Measurements from ENCODE around the gene HECW1.
"Not testable (repeated sequence)": the region's sequence is repeated elsewhere in the genome, so short reads cannot be mapped to it uniquely, and the experiment has no call there.

HECW1 gene

GRCh38 chr7:43215061-43215460 lies 102.6 kb downstream of the HECW1 start:
- Histone ChIP-seq H3K36me3 (ENCODE audit: control insufficient read depth, insufficient read depth, low read length) (no peaks in the 10 kb centered on the region), H3K4me3 (ENCODE audit: low read depth, low read length) (no peak overlapping the region), H3K9ac (ENCODE audit: low read depth, low read length) (no peak overlapping the region), H3K9me3 (ENCODE audit: control insufficient read depth, insufficient read depth, low read length) (no peaks in the 10 kb centered on the region), H3K27me3 (ENCODE audit: control insufficient read depth, insufficient read depth, low read length) (no peaks in the 10 kb centered on the region), H3K4me1 (ENCODE audit: control insufficient read depth, insufficient read depth, low read length) (peaks cover 3% of the 10 kb centered on the region)

- no peak overlapping the region for H3K9ac ChIP-seq (ENCODE audit: low read depth, low read length)
- H3K4me3 ChIP-seq (ENCODE audit: low read depth, low read length), result no peak overlapping the region
- no peaks in the 10 kb centered on the region for H3K9me3 ChIP-seq (ENCODE audit: control insufficient read depth, insufficient read depth, low read length)
- no peaks in the 10 kb centered on the region for H3K36me3 ChIP-seq (ENCODE audit: control insufficient read depth, insufficient read depth, low read length)
- H3K27me3 ChIP-seq (ENCODE audit: control insufficient read depth, insufficient read depth, low read length), result no peaks in the 10 kb centered on the region
- peaks cover 5% of the 10 kb centered on the region for H3K4me1 ChIP-seq (ENCODE audit: control insufficient read depth, insufficient read depth, low read length)
These were observed 104.6 kb downstream of the HECW1 start for GRCh38 chr7:43217055-43217454.

GRCh38 chr7:43218901-43219300 lies 106.5 kb downstream of the HECW1 start:
- H3K36me3 ChIP-seq (ENCODE audit: control insufficient read depth, insufficient read depth, low read length); H3K4me1 ChIP-seq (ENCODE audit: control insufficient read depth, insufficient read depth, low read length); H3K9ac ChIP-seq (ENCODE audit: low read depth, low read length); H3K4me3 ChIP-seq (ENCODE audit: low read depth, low read length); H3K27me3 ChIP-seq (ENCODE audit: control insufficient read depth, insufficient read depth, low read length); H3K9me3 ChIP-seq (ENCODE audit: control insufficient read depth, insufficient read depth, low read length): not testable (repeated sequence)

GRCh38 chr7:43220250-43220649 lies 107.8 kb downstream of the HECW1 start:
- Histone ChIP-seq H3K36me3 (ENCODE audit: control insufficient read depth, insufficient read depth, low read length) (no peaks in the 10 kb centered on the region), H3K4me3 (ENCODE audit: low read depth, low read length) (no peak overlapping the region), H3K9me3 (ENCODE audit: control insufficient read depth, insufficient read depth, low read length) (no peaks in the 10 kb centered on the region), H3K27me3 (ENCODE audit: control insufficient read depth, insufficient read depth, low read length) (no peaks in the 10 kb centered on the region), H3K4me1 (ENCODE audit: control insufficient read depth, insufficient read depth, low read length) (peaks cover 2% of the 10 kb centered on the region), H3K9ac (ENCODE audit: low read depth, low read length) (no peak overlapping the region)

- no peaks in the 10 kb centered on the region for H3K9me3 ChIP-seq (ENCODE audit: control insufficient read depth, insufficient read depth, low read length)
- H3K36me3 ChIP-seq (ENCODE audit: control insufficient read depth, insufficient read depth, low read length), result no peaks in the 10 kb centered on the region
- H3K4me3 ChIP-seq (ENCODE audit: low read depth, low read length), result no peak overlapping the region
These were observed 108.3 kb downstream of the HECW1 start for GRCh38 chr7:43220742-43221141.

GRCh38 chr7:43229801-43230200 lies 117.4 kb downstream of the HECW1 start:
- no peaks in the 10 kb centered on the region for H3K36me3 ChIP-seq (ENCODE audit: control insufficient read depth, insufficient read depth, low read length)
- H3K27me3 ChIP-seq (ENCODE audit: control insufficient read depth, insufficient read depth, low read length), result no peaks in the 10 kb centered on the region
- H3K9ac ChIP-seq (ENCODE audit: low read depth, low read length), result no peak overlapping the region
- H3K9me3 ChIP-seq (ENCODE audit: control insufficient read depth, insufficient read depth, low read length), result no peaks in the 10 kb centered on the region
- no peak overlapping the region for H3K4me3 ChIP-seq (ENCODE audit: low read depth, low read length)
- no peaks in the 10 kb centered on the region for H3K4me1 ChIP-seq (ENCODE audit: control insufficient read depth, insufficient read depth, low read length)

More at GRCh38 chr7:43220742-43221141, 108.3 kb downstream of the HECW1 start:
- H3K27me3 ChIP-seq (ENCODE audit: control insufficient read depth, insufficient read depth, low read length), result no peaks in the 10 kb centered on the region
- H3K9ac ChIP-seq (ENCODE audit: low read depth, low read length), result no peak overlapping the region
- peaks cover 2% of the 10 kb centered on the region for H3K4me1 ChIP-seq (ENCODE audit: control insufficient read depth, insufficient read depth, low read length)

GRCh38 chr7:43232366-43232765 lies 119.9 kb downstream of the HECW1 start:
- H3K4me1 ChIP-seq (ENCODE audit: control insufficient read depth, insufficient read depth, low read length), result peaks cover 5% of the 10 kb centered on the region
- H3K36me3 ChIP-seq (ENCODE audit: control insufficient read depth, insufficient read depth, low read length), result no peaks in the 10 kb centered on the region
- H3K4me3 ChIP-seq (ENCODE audit: low read depth, low read length), result no peak overlapping the region
- H3K9ac ChIP-seq (ENCODE audit: low read depth, low read length), result no peak overlapping the region
- H3K9me3 ChIP-seq (ENCODE audit: control insufficient read depth, insufficient read depth, low read length), result no peaks in the 10 kb centered on the region
- no peaks in the 10 kb centered on the region for H3K27me3 ChIP-seq (ENCODE audit: control insufficient read depth, insufficient read depth, low read length)

GRCh38 chr7:43234073-43234472 lies 121.6 kb downstream of the HECW1 start:
- Histone ChIP-seq H3K9me3 (ENCODE audit: control insufficient read depth, insufficient read depth, low read length) (no peaks in the 10 kb centered on the region), H3K4me1 (ENCODE audit: control insufficient read depth, insufficient read depth, low read length) (peaks cover 5% of the 10 kb centered on the region), H3K27me3 (ENCODE audit: control insufficient read depth, insufficient read depth, low read length) (no peaks in the 10 kb centered on the region), H3K4me3 (ENCODE audit: low read depth, low read length) (no peak overlapping the region), H3K36me3 (ENCODE audit: control insufficient read depth, insufficient read depth, low read length) (no peaks in the 10 kb centered on the region), H3K9ac (ENCODE audit: low read depth, low read length) (no peak overlapping the region)

GRCh38 chr7:43234968-43235367 lies 122.5 kb downstream of the HECW1 start:
- Histone ChIP-seq H3K9ac (ENCODE audit: low read depth, low read length) (no peak overlapping the region), H3K27me3 (ENCODE audit: control insufficient read depth, insufficient read depth, low read length) (no peaks in the 10 kb centered on the region), H3K36me3 (ENCODE audit: control insufficient read depth, insufficient read depth, low read length) (no peaks in the 10 kb centered on the region), H3K4me1 (ENCODE audit: control insufficient read depth, insufficient read depth, low read length) (peaks cover 5% of the 10 kb centered on the region), H3K4me3 (ENCODE audit: low read depth, low read length) (no peak overlapping the region), H3K9me3 (ENCODE audit: control insufficient read depth, insufficient read depth, low read length) (no peaks in the 10 kb centered on the region)

GRCh38 chr7:43240565-43240964 lies 128.1 kb downstream of the HECW1 start:
- H3K36me3 ChIP-seq (ENCODE audit: control insufficient read depth, insufficient read depth, low read length), result no peaks in the 10 kb centered on the region
- H3K4me3 ChIP-seq (ENCODE audit: low read depth, low read length), result no peak overlapping the region
- H3K27me3 ChIP-seq (ENCODE audit: control insufficient read depth, insufficient read depth, low read length), result no peaks in the 10 kb centered on the region
- H3K9me3 ChIP-seq (ENCODE audit: control insufficient read depth, insufficient read depth, low read length), result no peaks in the 10 kb centered on the region
- no peak overlapping the region for H3K9ac ChIP-seq (ENCODE audit: low read depth, low read length)
- H3K4me1 ChIP-seq (ENCODE audit: control insufficient read depth, insufficient read depth, low read length), result peaks cover 5% of the 10 kb centered on the region

GRCh38 chr7:43242628-43243255 lies 130.3 kb downstream of the HECW1 start:
- no peaks in the 10 kb centered on the region for H3K36me3 ChIP-seq (ENCODE audit: control insufficient read depth, insufficient read depth, low read length)
- H3K9me3 ChIP-seq (ENCODE audit: control insufficient read depth, insufficient read depth, low read length), result no peaks in the 10 kb centered on the region
- H3K9ac ChIP-seq (ENCODE audit: low read depth, low read length), result no peak overlapping the region
- H3K4me1 ChIP-seq (ENCODE audit: control insufficient read depth, insufficient read depth, low read length), result no peaks in the 10 kb centered on the region
- H3K27me3 ChIP-seq (ENCODE audit: control insufficient read depth, insufficient read depth, low read length), result no peaks in the 10 kb centered on the region
- H3K4me3 ChIP-seq (ENCODE audit: low read depth, low read length), result no peak overlapping the region

- Histone ChIP-seq H3K9ac (ENCODE audit: low read depth, low read length) (no peak overlapping the region), H3K9me3 (ENCODE audit: control insufficient read depth, insufficient read depth, low read length) (no peaks in the 10 kb centered on the region), H3K4me1 (ENCODE audit: control insufficient read depth, insufficient read depth, low read length) (no peaks in the 10 kb centered on the region), H3K27me3 (ENCODE audit: control insufficient read depth, insufficient read depth, low read length) (no peaks in the 10 kb centered on the region), H3K4me3 (ENCODE audit: low read depth, low read length) (no peak overlapping the region), H3K36me3 (ENCODE audit: control insufficient read depth, insufficient read depth, low read length) (no peaks in the 10 kb centered on the region)
These were observed 131.8 kb downstream of the HECW1 start for GRCh38 chr7:43244232-43244631.

Measured in iPS-15b (cell line).